ENCODE data around the gene TBR1. TPM values are rescaled to one million over a fixed set of nuclear protein-coding genes. Genes with fewer than 3 reads are reported as not detected.
A peak's percentile ranks its signal among the peaks of the same experiment; 100 is the strongest.

Gene TBR1
- total and polyA plus RNA-seq, 10 of the 15 experiments (the other 5 are each of a cell fraction or from before 2014, with no cell fraction given): 0.01 TPM; not detected in 9

DNA sequence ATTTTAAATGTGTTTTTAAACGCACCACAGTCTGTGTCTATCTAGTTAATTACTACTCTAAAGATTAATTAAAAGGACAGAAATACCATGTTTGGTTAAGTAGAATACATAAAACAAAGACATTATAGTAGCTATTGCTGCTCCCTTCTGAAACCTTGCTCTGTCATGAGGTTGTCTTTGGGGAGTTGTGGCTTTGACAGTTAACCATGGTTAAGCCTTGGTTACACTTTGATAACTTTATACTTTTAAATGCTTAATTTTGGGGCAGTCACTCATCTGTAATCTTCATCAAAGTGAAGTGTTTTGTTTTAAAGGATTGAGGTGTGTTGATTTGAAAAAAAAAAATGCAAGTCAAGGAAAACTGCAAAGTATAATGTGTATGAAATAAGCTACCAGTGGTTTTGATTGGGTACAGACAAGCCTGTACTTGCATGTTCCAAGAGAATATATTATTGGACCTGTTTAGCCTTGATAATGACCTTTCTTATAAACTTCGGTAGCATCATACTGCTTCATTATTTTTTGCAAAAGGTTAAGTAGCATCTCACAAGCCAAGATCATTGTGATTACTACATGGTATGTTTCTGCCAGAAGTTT, 29.8 kb upstream of the TBR1 start (continued):
- TF ChIP-seq BCLAF1 (IDR thresholded peaks at IDR 0.05) (no peak), IKZF2 (IDR thresholded peaks at IDR 0.05) (peak in 1 of 2 experiments; percentile 21; a peak in 2 of 4 replicates), NFIC (IDR thresholded peaks at IDR 0.05; ENCODE audit: low read depth, low read length) (peak; percentile 45; the same call in 1 of the 2 replicates), MLLT1 (IDR thresholded peaks at IDR 0.05) (0 out of 2 replicates have a peak, but pooled peaks have one; percentile 26), DPF2 (IDR thresholded peaks at IDR 0.05) (peak; percentile 40; the same call in 1 of the 2 replicates), MEF2B (IDR thresholded peaks at IDR 0.05; ENCODE audit: partially characterized antibody, poor library complexity, severe bottlenecking) (peak; percentile 91), CBFB (IDR thresholded peaks at IDR 0.05; ENCODE audit: low read depth) (0 out of 2 replicates have a peak, but pooled peaks have one; percentile 26), RCOR1 (conservative IDR thresholded peaks at IDR 0.05; ENCODE audit: low read depth, low read length) (peak; percentile 70; the same call in 1 of the 2 replicates), CHD2 (IDR thresholded peaks at IDR 0.05; ENCODE audit: borderline replicate concordance, low read depth, low read length) (peak; percentile 30; the same call in 1 of the 2 replicates), SIN3A (IDR thresholded peaks at IDR 0.05; ENCODE audit: low read depth, low read length) (no peak), ZBED1 (IDR thresholded peaks at IDR 0.05; ENCODE audit: borderline replicate concordance) (no peak)
- TF ChIP-seq, protein P1, sequence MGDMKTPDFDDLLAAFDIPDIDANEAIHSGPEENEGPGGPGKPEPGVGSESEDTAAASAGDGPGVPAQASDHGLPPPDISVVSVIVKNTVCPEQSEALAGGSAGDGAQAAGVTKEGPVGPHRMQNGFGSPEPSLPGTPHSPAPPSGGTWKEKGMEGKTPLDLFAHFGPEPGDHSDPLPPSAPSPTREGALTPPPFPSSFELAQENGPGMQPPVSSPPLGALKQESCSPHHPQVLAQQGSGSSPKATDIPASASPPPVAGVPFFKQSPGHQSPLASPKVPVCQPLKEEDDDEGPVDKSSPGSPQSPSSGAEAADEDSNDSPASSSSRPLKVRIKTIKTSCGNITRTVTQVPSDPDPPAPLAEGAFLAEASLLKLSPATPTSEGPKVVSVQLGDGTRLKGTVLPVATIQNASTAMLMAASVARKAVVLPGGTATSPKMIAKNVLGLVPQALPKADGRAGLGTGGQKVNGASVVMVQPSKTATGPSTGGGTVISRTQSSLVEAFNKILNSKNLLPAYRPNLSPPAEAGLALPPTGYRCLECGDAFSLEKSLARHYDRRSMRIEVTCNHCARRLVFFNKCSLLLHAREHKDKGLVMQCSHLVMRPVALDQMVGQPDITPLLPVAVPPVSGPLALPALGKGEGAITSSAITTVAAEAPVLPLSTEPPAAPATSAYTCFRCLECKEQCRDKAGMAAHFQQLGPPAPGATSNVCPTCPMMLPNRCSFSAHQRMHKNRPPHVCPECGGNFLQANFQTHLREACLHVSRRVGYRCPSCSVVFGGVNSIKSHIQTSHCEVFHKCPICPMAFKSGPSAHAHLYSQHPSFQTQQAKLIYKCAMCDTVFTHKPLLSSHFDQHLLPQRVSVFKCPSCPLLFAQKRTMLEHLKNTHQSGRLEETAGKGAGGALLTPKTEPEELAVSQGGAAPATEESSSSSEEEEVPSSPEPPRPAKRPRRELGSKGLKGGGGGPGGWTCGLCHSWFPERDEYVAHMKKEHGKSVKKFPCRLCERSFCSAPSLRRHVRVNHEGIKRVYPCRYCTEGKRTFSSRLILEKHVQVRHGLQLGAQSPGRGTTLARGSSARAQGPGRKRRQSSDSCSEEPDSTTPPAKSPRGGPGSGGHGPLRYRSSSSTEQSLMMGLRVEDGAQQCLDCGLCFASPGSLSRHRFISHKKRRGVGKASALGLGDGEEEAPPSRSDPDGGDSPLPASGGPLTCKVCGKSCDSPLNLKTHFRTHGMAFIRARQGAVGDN (IDR thresholded peaks at IDR 0.05): no peak
- TF ChIP-seq, protein P2, sequence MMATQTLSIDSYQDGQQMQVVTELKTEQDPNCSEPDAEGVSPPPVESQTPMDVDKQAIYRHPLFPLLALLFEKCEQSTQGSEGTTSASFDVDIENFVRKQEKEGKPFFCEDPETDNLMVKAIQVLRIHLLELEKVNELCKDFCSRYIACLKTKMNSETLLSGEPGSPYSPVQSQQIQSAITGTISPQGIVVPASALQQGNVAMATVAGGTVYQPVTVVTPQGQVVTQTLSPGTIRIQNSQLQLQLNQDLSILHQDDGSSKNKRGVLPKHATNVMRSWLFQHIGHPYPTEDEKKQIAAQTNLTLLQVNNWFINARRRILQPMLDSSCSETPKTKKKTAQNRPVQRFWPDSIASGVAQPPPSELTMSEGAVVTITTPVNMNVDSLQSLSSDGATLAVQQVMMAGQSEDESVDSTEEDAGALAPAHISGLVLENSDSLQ (IDR thresholded peaks at IDR 0.05): peak; percentile 87
- TF ChIP-seq, protein P3, sequence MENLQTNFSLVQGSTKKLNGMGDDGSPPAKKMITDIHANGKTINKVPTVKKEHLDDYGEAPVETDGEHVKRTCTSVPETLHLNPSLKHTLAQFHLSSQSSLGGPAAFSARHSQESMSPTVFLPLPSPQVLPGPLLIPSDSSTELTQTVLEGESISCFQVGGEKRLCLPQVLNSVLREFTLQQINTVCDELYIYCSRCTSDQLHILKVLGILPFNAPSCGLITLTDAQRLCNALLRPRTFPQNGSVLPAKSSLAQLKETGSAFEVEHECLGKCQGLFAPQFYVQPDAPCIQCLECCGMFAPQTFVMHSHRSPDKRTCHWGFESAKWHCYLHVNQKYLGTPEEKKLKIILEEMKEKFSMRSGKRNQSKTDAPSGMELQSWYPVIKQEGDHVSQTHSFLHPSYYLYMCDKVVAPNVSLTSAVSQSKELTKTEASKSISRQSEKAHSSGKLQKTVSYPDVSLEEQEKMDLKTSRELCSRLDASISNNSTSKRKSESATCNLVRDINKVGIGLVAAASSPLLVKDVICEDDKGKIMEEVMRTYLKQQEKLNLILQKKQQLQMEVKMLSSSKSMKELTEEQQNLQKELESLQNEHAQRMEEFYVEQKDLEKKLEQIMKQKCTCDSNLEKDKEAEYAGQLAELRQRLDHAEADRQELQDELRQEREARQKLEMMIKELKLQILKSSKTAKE (IDR thresholded peaks at IDR 0.05; ENCODE audit: low read depth, poor library complexity, severe bottlenecking): peak; percentile 44

Measured in GM12878 (cell line).